Heart right ventricle (tissue), 16 donors: ENCODE measurements around the gene NEURL3. TPM values are rescaled to one million over a fixed set of nuclear protein-coding genes. Genes with fewer than 3 reads are reported as not detected.
A peak's percentile ranks its signal among the peaks of the same experiment; 100 is the strongest.

Experiments
- ATAC-seq, 8 donors: fragments of 200-7000 bp; cut with Tn5 transposase; one replicate each; pipeline ENCODE4 v1.9.1; 2020; ENCODE audit warnings: mild to moderate bottlenecking in 8 of 8, moderate library complexity in 8 of 8, moderate number of reproducible peaks in 1 of 8
- DNase-seq, 2 donors: peaks; one replicate each; pipeline ENCODE4 v3.0.0-alpha.2; 2020
- H3K27ac ChIP-seq, 10 donors: fragments of 200-600 bp; sonication (generic) in 2 of 10; one replicate each; pipeline versions ENCODE4 v1.5.0 to v1.8.0; 2020 to 2022; ENCODE audit warnings: mild to moderate bottlenecking in 3 of 10
- H3K27me3 ChIP-seq, 7 donors: fragments of 200-600 bp; one replicate each; pipeline ENCODE4 v1.8.0; 2021 to 2022; ENCODE audit warnings: mild to moderate bottlenecking in 2 of 7
- H3K36me3 ChIP-seq, 9 donors: fragments of 200-600 bp; sonication (generic) in 1 of 9; one replicate each; pipeline versions ENCODE4 v1.5.0 to v1.8.0; 2020 to 2022; ENCODE audit warnings: mild to moderate bottlenecking in 2 of 9
- H3K4me1 ChIP-seq, 9 donors: fragments of 200-600 bp; sonication (generic) in 1 of 9; one replicate each; pipeline versions ENCODE4 v1.5.0 to v1.8.0; 2020 to 2022; ENCODE audit warnings: mild to moderate bottlenecking in 4 of 9
- H3K4me3 ChIP-seq, 10 donors: fragments of 200-600 bp; sonication (generic) in 2 of 10; one replicate each; pipeline versions ENCODE4 v1.5.0 to v1.8.0; 2020 to 2022; ENCODE audit warnings: mild to moderate bottlenecking in 7 of 10, moderate library complexity in 2 of 10
- H3K9me3 ChIP-seq, 11 donors: fragments of 200-600 bp in 10 of 11; sonication (generic) in 2 of 11; one replicate each; pipeline versions ENCODE4 v1.5.0 to v1.8.0; 2013 to 2022; ENCODE audit warnings: mild to moderate bottlenecking in 2 of 11, control low read depth in 1 of 11, moderate library complexity in 1 of 11
- WGBS, 2 donors: extraction: QIAGEN DNeasy Blood & Tissue Kit; methylation state at CpG; one replicate each; pipeline ENCODE4 v1.1.7; 2013; ENCODE audit warnings: inconsistent platforms in 1 of 2; 5-methylcytosine and 5-hydroxymethylcytosine counted together
- intact Hi-C, 10 donors: fragments of 100-400 bp; cut with DNase I; formaldehyde crosslinking; loops; one replicate each; pipeline versions ENCODE4 v1.11.1 to v1.14.2; 2022
- polyA plus RNA-seq, 2 donors: library from polyadenylated mRNA; stranded (reverse); fragments of 200-250 nt; gene quantifications; one replicate each; pipeline ENCODE4 v1.2.3, GENCODE V29; 2013
- total RNA-seq, 10 donors: library from RNA; stranded (reverse); fragmentation: NEBNext Ultra II Directional in 3 of 10; extraction: Animal tissue kit (Norgen Biotek cat#: 25700) in 3 of 10; gene quantifications; one replicate each; pipeline versions ENCODE4 v1.2.1 to v1.2.4, GENCODE V29; 2021 to 2023
- TF ChIP-seq, protein P1 (sequence below), 9 donors: fragments of 200-600 bp; sonication (generic) in 2 of 9; IDR thresholded peaks; one replicate each; pipeline versions ENCODE4 v1.5.0 to v1.8.0; 2021 to 2022; ENCODE audit warnings: antibody characterized with exemption in 9 of 9, mild to moderate bottlenecking in 5 of 9, moderate library complexity in 1 of 9
- donor health status: Arrhythmogenic right ventricular cardiomyopathy.
- donor health status: ischemic (EF 13 %, LVEDD 7.1; RV severe dilation, severe dysfunction).
- donor health status: healthy with polysubstance abuse.
- donor health status: DM: no; HTN: yes; CAD: no.
- donor health status: DM: no; HTN: no; CAD: no.
- donor health status: ischemic (EF 25% LVEDD 6.9; RV normal size, moderate dysfunction).
- donor health status: ischemic (EF 25% LVEDD 5.7; RV mildly dilated, moderate dysfunction).
- donor health status: healthy.
- donor health status: DM: yes; HTN: yes; CAD: no.
- donor health status: Ischemic cardiomyopathy.
- donor health status: ischemic (EF 35%, LVEDD 5.7; RV mildly dilated, moderate dysfunction).
- donor health status: nonischemic (EF 11% LVEDD 7.7; RV severe dilation, severe dysfunction).
- donor health status: DM: yes; HTN: yes; CAD: no.
- donor health status: PGD.
- donor health status: ischemic (EF 29% LVEDD 5.4; RV normal size, mild dysfunction).
- donor health status: nonischemic (EF 23%, LVEDD 6.1; RV moderate dilation, normal function).

Gene NEURL3
- total and polyA plus RNA-seq, 12 donors, result 0.06 to 0.67 (median 0.30) TPM; not detected in 8

DNA sequence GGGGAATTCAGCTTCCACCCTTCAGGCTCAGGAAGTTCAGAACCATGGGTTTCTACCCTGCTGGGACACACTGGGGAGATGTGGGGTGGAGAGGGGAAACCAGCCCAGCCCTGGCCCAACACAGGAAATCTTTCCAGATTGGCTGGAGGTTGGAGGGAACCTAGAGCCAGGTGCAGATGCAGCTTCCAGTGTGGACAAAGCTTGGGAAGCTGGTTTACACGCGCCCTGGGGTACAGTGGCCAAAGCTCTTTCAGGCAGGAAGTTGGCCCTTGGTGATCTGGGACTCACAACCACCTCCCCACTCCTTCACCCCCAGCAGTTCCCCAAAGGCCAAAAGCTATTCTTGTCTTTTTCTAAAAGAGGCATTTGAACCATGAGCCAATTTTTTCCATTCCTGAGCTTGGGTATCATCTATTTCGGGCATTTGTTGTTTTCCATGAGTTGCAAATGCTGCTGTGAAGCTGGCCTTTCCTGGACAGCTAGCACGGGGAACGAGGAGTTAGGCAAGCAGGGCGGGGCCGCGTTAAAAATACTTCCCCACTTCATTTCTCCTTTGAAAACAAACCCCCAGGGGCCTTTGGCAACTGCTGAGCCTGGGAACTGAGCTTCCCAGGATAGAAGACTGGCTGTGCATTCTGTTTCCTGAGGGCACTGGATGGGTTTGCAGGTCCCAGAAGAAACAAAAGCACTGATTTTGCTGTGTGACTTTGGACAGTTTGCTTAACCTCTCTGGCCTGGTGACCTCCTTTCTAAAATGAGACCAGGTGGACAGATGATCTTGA lies 28.3 kb upstream of the NEURL3 start:
- Histone ChIP-seq H3K4me3 (peak overlapping the region in 2 of 10 donors; percentile 2 to 3), H3K4me1 (peaks cover 28 to 92% (median 82%) of the 10 kb centered on the region in 9 donors), H3K9me3 (no peaks in the 10 kb centered on the region), H3K27me3 (no peaks in the 10 kb centered on the region), H3K36me3 (no peaks in the 10 kb centered on the region), H3K27ac (peak overlapping the region; percentile 62 to 100 (median 92))
- intact Hi-C loops, result loop anchor here in 3 of 10 donors (10.0 kb wide), 2 partner anchors 101 to 339 kb away; partner anchors contain the start of gene KANSL3 (in 2 of the 3)
- TF ChIP-seq, protein P1, sequence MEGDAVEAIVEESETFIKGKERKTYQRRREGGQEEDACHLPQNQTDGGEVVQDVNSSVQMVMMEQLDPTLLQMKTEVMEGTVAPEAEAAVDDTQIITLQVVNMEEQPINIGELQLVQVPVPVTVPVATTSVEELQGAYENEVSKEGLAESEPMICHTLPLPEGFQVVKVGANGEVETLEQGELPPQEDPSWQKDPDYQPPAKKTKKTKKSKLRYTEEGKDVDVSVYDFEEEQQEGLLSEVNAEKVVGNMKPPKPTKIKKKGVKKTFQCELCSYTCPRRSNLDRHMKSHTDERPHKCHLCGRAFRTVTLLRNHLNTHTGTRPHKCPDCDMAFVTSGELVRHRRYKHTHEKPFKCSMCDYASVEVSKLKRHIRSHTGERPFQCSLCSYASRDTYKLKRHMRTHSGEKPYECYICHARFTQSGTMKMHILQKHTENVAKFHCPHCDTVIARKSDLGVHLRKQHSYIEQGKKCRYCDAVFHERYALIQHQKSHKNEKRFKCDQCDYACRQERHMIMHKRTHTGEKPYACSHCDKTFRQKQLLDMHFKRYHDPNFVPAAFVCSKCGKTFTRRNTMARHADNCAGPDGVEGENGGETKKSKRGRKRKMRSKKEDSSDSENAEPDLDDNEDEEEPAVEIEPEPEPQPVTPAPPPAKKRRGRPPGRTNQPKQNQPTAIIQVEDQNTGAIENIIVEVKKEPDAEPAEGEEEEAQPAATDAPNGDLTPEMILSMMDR (IDR thresholded peaks at IDR 0.05), result no peak
- peak; percentile 14 to 52 (median 38) for ATAC-seq
- DNase-seq, result peak; percentile 77 to 92
- WGBS, 2 donors, result 14 to 15% methylated on average over 8 of the region's 8 CpGs

- intact Hi-C loops, result loop anchor here in 3 of 10 donors (10.0 kb wide), 2 partner anchors 102 to 338 kb away; partner anchors contain the start of gene KANSL3 (in 2 of the 3)
- no peaks in the 10 kb centered on the region for H3K9me3 ChIP-seq
- peak overlapping the region; percentile 62 to 100 (median 92) for H3K27ac ChIP-seq
- WGBS, 2 donors, result 74 to 79% methylated on average over 7 of the region's 7 CpGs
- H3K4me1 ChIP-seq, result peaks cover 35 to 92% (median 82%) of the 10 kb centered on the region in 9 donors
- ATAC-seq (no peak), DNase-seq (peak in 1 of 2 donors; percentile 20)
- H3K4me3 ChIP-seq, result peak overlapping the region in 2 of 10 donors; percentile 38 to 45
- TF ChIP-seq, protein P1 (IDR thresholded peaks at IDR 0.05), result no peak
- no peaks in the 10 kb centered on the region for H3K36me3 ChIP-seq
- H3K27me3 ChIP-seq, result no peaks in the 10 kb centered on the region
Measured at GRCh38 chr2:96532641-96533291, 27.6 kb upstream of the NEURL3 start.

DNA sequence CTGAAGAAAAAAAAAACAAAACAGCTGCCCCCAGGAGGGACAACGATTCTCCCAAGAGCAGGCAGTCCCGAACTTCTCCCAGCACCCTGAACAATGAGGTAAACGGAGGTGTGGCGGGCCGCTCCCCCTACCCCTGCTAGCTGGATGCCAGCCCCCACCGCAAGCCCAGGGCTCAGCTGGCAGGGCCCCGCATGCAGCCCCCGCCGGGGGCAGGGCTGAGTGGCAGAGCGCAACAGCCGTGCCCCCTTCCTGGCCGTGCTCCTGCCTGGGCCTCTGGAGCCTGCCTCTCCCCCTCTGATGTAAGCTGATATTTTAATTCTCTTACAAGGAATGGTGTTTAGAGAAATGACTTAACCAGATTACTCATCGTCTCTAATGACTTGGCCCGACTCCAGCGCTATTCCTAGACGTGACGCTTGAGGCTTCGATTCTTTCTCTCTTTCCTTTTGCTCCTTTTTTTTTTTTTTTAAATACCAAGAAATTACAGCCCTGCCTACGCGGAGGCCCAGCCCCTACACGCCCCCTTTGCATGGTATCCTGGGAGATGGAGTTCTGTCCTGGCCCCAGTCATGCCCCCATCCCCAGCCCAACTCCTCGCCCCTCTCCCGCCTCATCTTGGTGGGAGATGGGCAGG lies 26.8 kb upstream of the NEURL3 start:
- peak overlapping the region; percentile 62 to 100 (median 92) for H3K27ac ChIP-seq
- TF ChIP-seq, protein P1 (IDR thresholded peaks at IDR 0.05), result no peak
- H3K4me1 ChIP-seq, result peaks cover 39 to 95% (median 87%) of the 10 kb centered on the region in 9 donors
- H3K9me3 ChIP-seq, result no peaks in the 10 kb centered on the region
- 8 to 11% methylated on average over 23 of the region's 23 CpGs for WGBS, 2 donors
- no peaks in the 10 kb centered on the region for H3K27me3 ChIP-seq
- ATAC-seq (peak; percentile 56 to 76 (median 70)), DNase-seq (peak; percentile 82 to 98)
- H3K36me3 ChIP-seq, result no peaks in the 10 kb centered on the region
- intact Hi-C loops, result loop anchor here in 3 of 10 donors (10.0 kb wide), 2 partner anchors 103 to 337 kb away; partner anchors contain the start of gene KANSL3 (in 2 of the 3)
- H3K4me3 ChIP-seq, result peak overlapping the region in 9 of 10 donors; percentile 1 to 45 (median 31)

- intact Hi-C loops, result loop anchor here in 3 of 10 donors (10.0 kb wide), 2 partner anchors 103 to 337 kb away; partner anchors contain the start of gene KANSL3 (in 2 of the 3)
- ATAC-seq (no peak), DNase-seq (peak in 1 of 2 donors; percentile 16)
- 87 to 89% methylated on average over 9 of the region's 9 CpGs for WGBS, 2 donors
- peak overlapping the region in 7 of 10 donors; percentile 3 to 45 (median 38) for H3K4me3 ChIP-seq
- H3K36me3 ChIP-seq, result no peaks in the 10 kb centered on the region
- peak overlapping the region; percentile 62 to 100 (median 92) for H3K27ac ChIP-seq
- H3K4me1 ChIP-seq, result peaks cover 39 to 99% (median 91%) of the 10 kb centered on the region in 9 donors
- H3K9me3 ChIP-seq, result no peaks in the 10 kb centered on the region
- TF ChIP-seq, protein P1 (IDR thresholded peaks at IDR 0.05), result no peak
- H3K27me3 ChIP-seq, result no peaks in the 10 kb centered on the region
Measured at GRCh38 chr2:96531366-96531765, 26.2 kb upstream of the NEURL3 start.
